T47D (cell line): ENCODE data around the gene NDUFB3.
"Not testable (repeated sequence)": the region's sequence is repeated elsewhere in the genome, so short reads cannot be mapped to it uniquely, and the experiment has no call there.

Source experiments
- DNase-seq, 2 experiments: peaks; one replicate each; pipeline versions ENCODE4 v3.0.0 to v3.0.0-alpha.2; 2011 to 2012; ENCODE audit warnings: low read depth in 1 of 2, low spot score in 1 of 2
- JUND ChIP-seq: IDR thresholded peaks from 2 replicates; pipeline ENCODE4 v1.6.1; 2012; ENCODE audit warnings: low read depth
- in situ Hi-C: cut with HindIII; loops from 2 replicates; pipeline ENCODE4 v1.10.0; 2016; ENCODE audit warnings: low sequenced_read_pairs, low pct_unique_long_range_greater_than_20kb

NDUFB3 gene

GRCh38 chr2:201059961-201060755 lies 11.6 kb upstream of the NDUFB3 start:
- no peak for TF ChIP-seq JUND
- DNase-seq: no peak
- in situ Hi-C loops: no loop called here

GRCh38 chr2:201063516-201063915 lies 8.3 kb upstream of the NDUFB3 start:
- in situ Hi-C loops: not testable (repeated sequence)

GRCh38 chr2:201064797-201065329 lies 6.9 kb upstream of the NDUFB3 start:
- DNase-seq: no peak
- in situ Hi-C loops: no loop called here
- no peak for TF ChIP-seq JUND

More at GRCh38 chr2:201063516-201063915, 8.3 kb upstream of the NDUFB3 start:
- not testable (repeated sequence) for DNase-seq

GRCh38 chr2:201070948-201071478 lies 788 bp upstream of the NDUFB3 start:
- peak in 1 of 2 experiments; percentile 18 for DNase-seq
- in situ Hi-C loops: no loop called here
- TF ChIP-seq JUND: no peak

- TF ChIP-seq JUND: no peak
- in situ Hi-C loops: no loop called here
- DNase-seq: no peak
Measured at GRCh38 chr2:201072201-201072530, 365 bp downstream of the NDUFB3 start.

- no peak for DNase-seq
- in situ Hi-C loops: no loop called here
- no peak for TF ChIP-seq JUND
Measured at GRCh38 chr2:201073071-201073470, 1.3 kb downstream of the NDUFB3 start.

- DNase-seq: no peak
- no peak for TF ChIP-seq JUND
- in situ Hi-C loops: no loop called here
Measured at GRCh38 chr2:201074996-201075395, 3.2 kb downstream of the NDUFB3 start.

- no peak for DNase-seq
- TF ChIP-seq JUND: no peak
- in situ Hi-C loops: no loop called here
Measured at GRCh38 chr2:201084863-201085262, 13.1 kb downstream of the NDUFB3 start.

- in situ Hi-C loops: no loop called here
- TF ChIP-seq JUND: no peak
- DNase-seq: no peak
Measured at GRCh38 chr2:201090574-201090973, 18.8 kb downstream of the NDUFB3 start.

- no peak for TF ChIP-seq JUND
- DNase-seq: no peak
- in situ Hi-C loops: no loop called here
Measured at GRCh38 chr2:201093573-201093972, 21.8 kb downstream of the NDUFB3 start.

GRCh38 chr2:201100497-201100896 lies 28.7 kb downstream of the NDUFB3 start:
- no peak for TF ChIP-seq JUND
- in situ Hi-C loops: no loop called here
- DNase-seq: no peak

GRCh38 chr2:201105759-201106158 lies 34.0 kb downstream of the NDUFB3 start:
- TF ChIP-seq JUND: no peak
- DNase-seq: no peak
- in situ Hi-C loops: no loop called here

GRCh38 chr2:201107624-201108023 lies 35.8 kb downstream of the NDUFB3 start:
- in situ Hi-C loops: no loop called here
- no peak for DNase-seq
- no peak for TF ChIP-seq JUND

GRCh38 chr2:201108341-201108740 lies 36.5 kb downstream of the NDUFB3 start:
- DNase-seq: no peak
- in situ Hi-C loops: no loop called here
- TF ChIP-seq JUND: no peak
